ACC112 (cell line): ENCODE measurements around the gene ASF1A.

Source experiments
- H2AFZ ChIP-seq: fragments of 200-600 bp; sonication (generic); one replicate; pipeline ENCODE4 v1.6.0; 2017; ENCODE audit warnings: antibody characterized with exemption, low read length; ENCODE audit not compliant: unreplicated experiment
- H3K27ac ChIP-seq: fragments of 200-600 bp; sonication (generic); 2 replicates; pipeline ENCODE4 v1.5.1; 2014; ENCODE audit warnings: low read depth, mild to moderate bottlenecking, antibody characterized with exemption, low read length, moderate library complexity
- H3K27me3 ChIP-seq: fragments of 200-600 bp; sonication (generic); 2 replicates; pipeline ENCODE4 v1.6.1; 2014; ENCODE audit warnings: mild to moderate bottlenecking, antibody characterized with exemption, low read length, moderate library complexity, mixed read lengths; ENCODE audit not compliant: insufficient read depth
- H3K36me3 ChIP-seq: fragments of 200-600 bp; sonication (generic); 2 replicates; pipeline ENCODE4 v1.6.1; 2016; ENCODE audit warnings: mild to moderate bottlenecking, antibody characterized with exemption, low read length, moderate library complexity, mixed read lengths; ENCODE audit not compliant: insufficient read depth
- H3K4me1 ChIP-seq: fragments of 200-600 bp; sonication (generic); one replicate; pipeline ENCODE4 v1.6.1; 2016; ENCODE audit warnings: low read length, mixed read lengths; ENCODE audit not compliant: insufficient read depth, unreplicated experiment, control insufficient read depth
- H3K4me3 ChIP-seq: fragments of 200-600 bp; sonication (generic); 2 replicates; pipeline ENCODE4 v1.5.1; 2014; ENCODE audit warnings: mild to moderate bottlenecking, low read depth, low read length
- H3K79me2 ChIP-seq: fragments of 200-600 bp; sonication (generic); one replicate; pipeline ENCODE4 v1.6.0; 2016; ENCODE audit warnings: low read length; ENCODE audit not compliant: control insufficient read depth, unreplicated experiment, insufficient read depth

ASF1A gene

DNA sequence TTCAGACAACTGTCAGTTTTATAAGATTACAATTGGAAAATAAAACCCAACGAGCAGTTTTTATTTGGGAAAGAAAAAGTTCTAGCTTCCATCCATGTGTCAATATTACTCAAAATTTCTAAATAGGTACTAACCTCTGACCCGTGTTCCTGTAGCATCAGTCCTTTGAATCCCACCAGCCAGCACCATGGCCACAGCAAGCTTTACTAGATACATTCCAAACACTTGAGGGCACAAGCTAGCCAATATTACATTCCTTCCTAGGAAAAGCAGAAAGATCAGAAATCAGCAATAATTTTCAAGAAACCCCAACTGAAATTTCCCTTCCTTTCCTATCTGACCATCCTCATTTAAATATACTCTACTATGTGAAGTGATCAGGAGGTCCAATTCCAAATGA lies 19.2 kb downstream of the ASF1A start:
- Histone ChIP-seq H3K79me2 (no peaks in the 10 kb centered on the region), H2AFZ (no peak overlapping the region), H3K4me1 (no peaks in the 10 kb centered on the region), H3K4me3 (no peak overlapping the region), H3K36me3 (peaks cover 35% of the 10 kb centered on the region), H3K27ac (no peak overlapping the region), H3K27me3 (no peaks in the 10 kb centered on the region)

- H3K27me3 ChIP-seq = no peaks in the 10 kb centered on the region
- no peak overlapping the region for H2AFZ ChIP-seq
- H3K36me3 ChIP-seq = peaks cover 26% of the 10 kb centered on the region
- H3K4me1 ChIP-seq = no peaks in the 10 kb centered on the region
- H3K4me3 ChIP-seq = no peak overlapping the region
- no peak overlapping the region for H3K27ac ChIP-seq
- H3K79me2 ChIP-seq = no peaks in the 10 kb centered on the region
Observed at GRCh38 chr6:118914598-118914997, 20.6 kb downstream of the ASF1A start.

DNA sequence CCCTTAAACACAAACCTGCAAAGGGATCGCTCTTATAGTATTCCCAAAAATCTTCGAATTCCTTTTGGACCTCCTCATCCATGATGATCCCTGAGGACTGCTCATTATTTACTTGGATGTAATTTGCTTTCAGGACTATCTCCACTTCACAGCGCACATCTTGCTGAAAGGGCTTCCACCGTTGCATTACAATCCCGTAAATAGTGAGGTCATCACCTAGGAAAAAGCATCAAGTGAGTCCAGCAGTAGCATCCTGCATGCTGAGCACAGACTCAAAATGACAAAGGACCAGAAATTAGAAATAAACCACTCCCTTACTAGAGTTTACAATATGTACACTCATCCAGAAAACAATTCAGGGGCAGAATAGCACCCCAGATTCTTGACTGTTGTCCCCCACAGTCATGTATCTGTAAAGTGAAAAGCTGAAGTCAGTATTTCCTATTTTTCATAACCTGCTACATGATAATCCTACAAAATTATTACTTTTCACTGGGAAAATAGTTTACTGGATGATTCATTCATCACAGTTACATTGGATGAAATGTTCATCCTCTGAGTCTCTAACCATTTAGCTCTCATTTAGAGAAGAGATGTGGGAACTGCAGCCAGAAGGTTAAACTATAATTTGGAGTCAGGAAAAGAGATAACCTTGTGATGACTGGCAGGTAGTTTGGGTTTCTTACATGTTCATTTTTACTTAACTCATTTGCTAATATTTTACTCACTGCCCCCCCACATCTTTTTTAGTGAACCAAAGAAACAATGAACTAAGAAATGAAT lies 23.8 kb downstream of the ASF1A start:
- Histone ChIP-seq H3K4me1 (no peaks in the 10 kb centered on the region), H3K27ac (no peak overlapping the region), H2AFZ (no peak overlapping the region), H3K4me3 (no peak overlapping the region), H3K27me3 (no peaks in the 10 kb centered on the region), H3K79me2 (no peaks in the 10 kb centered on the region), H3K36me3 (peaks cover 23% of the 10 kb centered on the region)

DNA sequence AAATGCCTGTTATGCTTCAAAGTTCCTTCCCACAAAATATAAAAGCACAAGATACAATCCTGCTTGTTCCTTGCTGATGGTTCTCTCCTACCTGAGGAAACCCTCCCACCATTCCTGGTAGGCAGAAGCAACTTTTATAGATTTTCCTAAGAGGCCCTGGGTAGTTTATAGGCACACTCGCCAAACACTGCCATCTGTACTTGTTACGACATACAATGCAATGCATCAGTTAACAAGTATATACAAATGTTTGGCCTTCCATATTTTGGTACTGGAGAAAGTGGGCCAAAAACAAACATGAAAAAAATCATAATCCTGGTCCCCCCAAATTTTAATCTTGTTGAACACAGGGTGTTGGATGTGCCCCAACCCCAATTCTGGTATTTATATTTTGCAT lies 24.4 kb downstream of the ASF1A start:
- no peak overlapping the region for H3K27ac ChIP-seq
- H3K27me3 ChIP-seq = no peaks in the 10 kb centered on the region
- no peak overlapping the region for H3K4me3 ChIP-seq
- peaks cover 23% of the 10 kb centered on the region for H3K36me3 ChIP-seq
- no peaks in the 10 kb centered on the region for H3K79me2 ChIP-seq
- no peaks in the 10 kb centered on the region for H3K4me1 ChIP-seq
- H2AFZ ChIP-seq = no peak overlapping the region

DNA sequence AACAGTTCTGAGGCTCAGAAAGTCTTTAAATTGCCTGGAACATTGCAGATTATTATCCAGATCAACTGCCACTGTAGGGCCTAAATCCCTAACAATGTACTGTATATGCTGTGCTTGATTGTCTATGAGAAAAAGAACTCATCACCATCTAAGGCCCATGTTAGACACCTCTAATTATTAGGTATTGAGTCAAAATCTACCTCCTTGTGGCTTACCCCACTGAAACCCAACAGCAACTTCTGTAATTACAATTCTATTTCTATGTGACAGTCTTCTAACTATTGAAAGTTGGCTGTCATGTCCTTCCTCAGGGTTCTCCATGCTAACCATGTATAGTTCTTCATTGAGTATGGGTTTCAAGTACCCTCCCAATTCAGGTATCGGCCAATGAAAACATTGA lies 27.1 kb downstream of the ASF1A start:
- no peaks in the 10 kb centered on the region for H3K79me2 ChIP-seq
- H3K4me1 ChIP-seq = no peaks in the 10 kb centered on the region
- no peaks in the 10 kb centered on the region for H3K27me3 ChIP-seq
- no peak overlapping the region for H3K27ac ChIP-seq
- no peak overlapping the region for H2AFZ ChIP-seq
- no peak overlapping the region for H3K4me3 ChIP-seq
- peaks cover 21% of the 10 kb centered on the region for H3K36me3 ChIP-seq

DNA sequence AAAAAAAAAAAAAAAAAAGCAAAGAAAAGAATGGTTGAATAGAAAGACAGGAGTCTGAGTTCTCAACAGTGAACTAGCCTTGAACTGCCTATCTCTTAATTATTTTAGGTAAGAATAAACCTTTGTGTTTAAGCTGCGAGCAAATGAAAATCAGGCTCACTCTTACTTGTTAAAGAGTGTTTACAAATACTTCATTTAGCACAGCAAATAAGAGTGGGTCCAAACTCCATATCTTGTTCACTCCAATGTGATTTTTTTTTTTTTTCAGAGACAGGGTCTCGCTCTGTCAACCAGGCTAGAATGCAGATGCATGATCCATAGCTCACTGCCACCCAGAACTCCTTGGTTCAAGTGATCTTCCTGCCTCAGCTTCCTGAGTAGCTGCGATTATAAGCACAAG lies 29.1 kb downstream of the ASF1A start:
- peaks cover 18% of the 10 kb centered on the region; the same call in 1 of the 2 replicates for H3K36me3 ChIP-seq
- no peaks in the 10 kb centered on the region for H3K79me2 ChIP-seq
- no peak overlapping the region for H2AFZ ChIP-seq

GRCh38 chr6:118930680-118931079 lies 36.7 kb downstream of the ASF1A start:
- Histone ChIP-seq H3K79me2 (peaks cover 8% of the 10 kb centered on the region), H3K27me3 (no peaks in the 10 kb centered on the region), H2AFZ (no peak overlapping the region), H3K36me3 (0 out of 2 replicates have a peak, but pooled peaks cover 3% of the 10 kb centered on the region), H3K4me3 (no peak overlapping the region), H3K4me1 (peaks cover 11% of the 10 kb centered on the region), H3K27ac (no peak overlapping the region)

More for the DNA sequence above, 29.1 kb downstream of the ASF1A start:
- no peaks in the 10 kb centered on the region for H3K27me3 ChIP-seq
- no peaks in the 10 kb centered on the region for H3K4me1 ChIP-seq
- no peak overlapping the region for H3K27ac ChIP-seq
- no peak overlapping the region for H3K4me3 ChIP-seq

- Histone ChIP-seq H2AFZ (no peak overlapping the region), H3K27me3 (no peaks in the 10 kb centered on the region), H3K36me3 (0 out of 2 replicates have a peak, but pooled peaks cover 3% of the 10 kb centered on the region), H3K27ac (no peak overlapping the region), H3K4me1 (peaks cover 15% of the 10 kb centered on the region), H3K4me3 (no peak overlapping the region), H3K79me2 (peaks cover 8% of the 10 kb centered on the region)
Observed at GRCh38 chr6:118931436-118931835, 37.5 kb downstream of the ASF1A start.

GRCh38 chr6:118932421-118932820 lies 38.5 kb downstream of the ASF1A start:
- Histone ChIP-seq H3K79me2 (peaks cover 8% of the 10 kb centered on the region), H3K36me3 (0 out of 2 replicates have a peak, but pooled peaks cover 3% of the 10 kb centered on the region), H3K4me1 (peaks cover 15% of the 10 kb centered on the region), H3K27ac (no peak overlapping the region), H2AFZ (no peak overlapping the region), H3K4me3 (no peak overlapping the region), H3K27me3 (no peaks in the 10 kb centered on the region)

GRCh38 chr6:118933855-118934460 lies 40.0 kb downstream of the ASF1A start:
- 0 out of 2 replicates have a peak, but pooled peaks cover 3% of the 10 kb centered on the region for H3K36me3 ChIP-seq
- H3K4me1 ChIP-seq = peaks cover 15% of the 10 kb centered on the region
- peaks cover 8% of the 10 kb centered on the region for H3K79me2 ChIP-seq
- H3K27ac ChIP-seq = no peak overlapping the region
- peak overlapping the region; percentile 97 for H2AFZ ChIP-seq
- H3K27me3 ChIP-seq = no peaks in the 10 kb centered on the region
- peak overlapping the region; percentile 99 for H3K4me3 ChIP-seq
